Left renal pelvis (tissue), 4 donors: Measurements from ENCODE around the gene GOLPH3. TPM values are rescaled to one million over a fixed set of nuclear protein-coding genes. Genes with fewer than 3 reads are reported as not detected.
"Not testable (repeated sequence)": the region's sequence is repeated elsewhere in the genome, so short reads cannot be mapped to it uniquely, and the experiment has no call there.

Source experiments
- DNase-seq, 4 donors: peaks; one replicate each; pipeline ENCODE4 v3.0.0-alpha.2; 2013; ENCODE audit warnings: low read depth in 4 of 4, low spot score in 3 of 4
- polyA plus RNA-seq, 4 donors: library from polyadenylated mRNA; unstranded; fragments of 120-200 nt; gene quantifications; one replicate each; pipeline ENCODE4 v1.2.1, GENCODE V29; 2013; ENCODE audit not compliant: insufficient read length in 4 of 4

Gene GOLPH3
- polyA plus RNA-seq, 4 donors: 84.7 to 111 (median 91.8) TPM

GRCh38 chr5:32172186-32172911, 1.8 kb downstream of the GOLPH3 start:
- not testable (repeated sequence) for DNase-seq

GRCh38 chr5:32170303-32171151, 3.6 kb downstream of the GOLPH3 start:
- no peak for DNase-seq

DNA sequence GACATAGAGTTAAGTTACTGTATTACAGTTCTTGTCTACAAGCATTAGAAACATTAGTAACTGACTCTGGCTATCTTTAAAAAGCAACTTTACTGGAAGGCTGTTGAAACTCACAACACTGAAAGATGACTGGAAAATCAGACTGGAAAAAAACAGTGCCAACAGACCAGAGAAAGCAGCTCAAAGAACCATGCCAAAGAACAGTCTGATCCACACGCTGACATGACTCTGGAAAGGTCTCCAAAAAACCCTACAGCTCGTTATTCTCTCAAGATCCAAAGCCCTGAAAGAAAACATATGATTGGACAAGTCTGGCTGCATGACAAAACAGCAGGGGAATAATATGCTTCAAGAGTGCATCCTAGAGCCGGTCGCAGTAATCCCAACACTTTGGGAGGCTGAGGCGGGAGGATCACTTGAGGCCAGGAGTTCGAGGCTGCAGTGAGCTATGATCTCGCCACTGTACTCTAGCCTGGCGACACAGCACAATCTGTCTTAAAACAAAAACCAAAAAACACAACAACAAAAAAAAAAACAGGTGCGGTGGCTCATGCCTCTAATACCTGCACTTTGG, 5.6 kb downstream of the GOLPH3 start:
- no peak for DNase-seq

- DNase-seq: no peak
Observed at GRCh38 chr5:32165597-32165996, 8.5 kb downstream of the GOLPH3 start.

- no peak for DNase-seq
Observed at GRCh38 chr5:32163785-32164184, 10.3 kb downstream of the GOLPH3 start.

- DNase-seq: no peak
Observed at GRCh38 chr5:32163053-32163452, 11.1 kb downstream of the GOLPH3 start.

GRCh38 chr5:32160228-32160627, 13.9 kb downstream of the GOLPH3 start:
- DNase-seq: no peak

GRCh38 chr5:32159328-32160072, 14.6 kb downstream of the GOLPH3 start:
- DNase-seq: no peak

- no peak for DNase-seq
Observed at GRCh38 chr5:32158679-32158975, 15.5 kb downstream of the GOLPH3 start.

- DNase-seq: no peak
Observed at GRCh38 chr5:32157078-32157477, 17.0 kb downstream of the GOLPH3 start.

GRCh38 chr5:32156635-32157034, 17.5 kb downstream of the GOLPH3 start:
- DNase-seq: no peak

DNA sequence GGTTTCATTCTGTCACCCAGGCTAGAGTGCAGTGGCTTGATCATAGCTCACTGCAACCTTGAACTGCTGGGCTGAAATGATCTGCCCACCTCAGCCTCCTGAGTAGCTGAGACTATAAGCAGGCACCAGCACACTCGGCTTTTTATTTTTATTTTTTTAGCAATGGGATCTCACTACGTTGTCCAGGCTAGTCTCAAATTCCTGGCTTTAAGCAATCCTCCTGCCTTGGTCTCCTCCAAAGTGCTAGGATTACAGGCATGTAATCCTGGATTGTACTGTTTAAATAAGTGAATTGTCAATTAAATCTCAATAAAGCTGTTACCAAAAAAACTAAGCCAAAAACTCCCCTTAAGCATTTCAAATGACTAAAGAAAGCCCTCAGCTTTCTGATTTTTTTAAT, 18.9 kb downstream of the GOLPH3 start:
- no peak for DNase-seq

DNA sequence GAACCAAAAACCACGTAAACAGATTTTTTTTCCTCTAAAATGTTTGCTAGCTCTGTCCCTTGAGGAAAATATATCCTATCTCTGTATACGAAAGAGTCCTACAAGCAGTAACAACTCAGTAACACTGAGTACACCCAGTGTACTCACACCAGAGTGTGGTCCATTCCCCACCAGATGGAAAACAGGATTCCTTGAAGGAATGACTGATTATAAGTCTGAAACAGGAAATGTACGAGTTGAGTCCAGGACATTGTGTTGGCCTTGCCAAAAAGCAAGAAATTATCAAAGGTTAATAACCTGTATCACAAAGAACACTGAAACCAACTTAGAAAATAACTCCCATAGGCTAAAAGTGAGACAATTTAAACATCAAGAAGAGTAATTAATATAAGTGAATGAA, 20.4 kb downstream of the GOLPH3 start:
- no peak for DNase-seq

DNA sequence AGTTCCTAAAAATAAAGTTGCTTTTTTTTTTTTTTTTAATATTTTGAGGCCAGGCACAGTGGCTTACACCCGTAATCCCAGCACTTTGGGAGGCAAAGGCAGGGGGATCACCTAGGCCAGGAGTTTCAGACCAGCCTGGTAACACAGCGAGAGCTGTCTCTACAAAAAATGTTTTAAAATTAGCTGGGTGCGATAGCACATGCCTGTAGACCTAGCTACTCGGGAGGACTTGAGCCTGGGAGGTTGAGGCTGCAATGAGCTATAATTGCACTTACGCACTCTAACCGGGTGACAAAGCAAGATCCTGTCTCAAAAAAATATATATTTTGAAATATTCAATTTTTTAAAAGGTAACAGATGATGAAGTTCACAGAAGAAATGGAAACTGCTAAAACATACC, 22.9 kb downstream of the GOLPH3 start:
- DNase-seq: no peak

DNA sequence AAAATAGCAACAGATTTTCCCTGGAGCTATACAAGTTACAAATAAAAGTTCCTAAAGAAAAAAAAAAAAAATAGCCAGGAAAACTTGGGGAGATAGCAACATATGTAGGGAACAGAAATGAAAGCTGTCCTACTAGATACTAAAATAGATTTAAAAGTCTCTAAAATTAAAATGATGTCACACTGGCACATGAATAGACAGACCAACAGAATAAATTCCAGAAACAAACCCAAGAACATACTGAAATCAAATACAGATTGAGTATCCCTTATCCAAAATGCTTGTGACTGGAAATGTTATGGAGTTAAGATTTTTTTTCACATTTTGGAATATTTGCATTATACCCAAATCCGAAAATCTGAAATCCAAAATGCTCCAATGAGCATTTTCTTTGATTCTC, 23.8 kb downstream of the GOLPH3 start:
- DNase-seq: no peak

DNA sequence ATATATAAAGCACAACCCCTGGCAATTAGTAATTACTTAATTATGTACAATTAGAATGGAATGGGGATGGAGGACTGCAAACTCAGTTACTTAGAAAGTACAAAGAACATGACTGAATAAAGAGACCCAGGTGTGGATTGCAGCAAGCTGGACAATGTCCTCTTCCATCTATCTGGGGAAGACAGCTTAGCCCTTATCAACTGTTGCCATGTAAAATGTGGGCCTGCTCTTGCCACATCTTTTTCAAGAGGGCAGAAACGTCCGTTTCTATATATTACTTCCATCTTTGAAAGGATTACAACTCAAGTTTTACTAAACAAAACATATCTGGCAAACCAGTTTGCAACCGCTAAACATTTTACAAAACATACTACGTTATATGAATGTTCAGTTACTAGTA, 26.2 kb downstream of the GOLPH3 start:
- DNase-seq: no peak

DNA sequence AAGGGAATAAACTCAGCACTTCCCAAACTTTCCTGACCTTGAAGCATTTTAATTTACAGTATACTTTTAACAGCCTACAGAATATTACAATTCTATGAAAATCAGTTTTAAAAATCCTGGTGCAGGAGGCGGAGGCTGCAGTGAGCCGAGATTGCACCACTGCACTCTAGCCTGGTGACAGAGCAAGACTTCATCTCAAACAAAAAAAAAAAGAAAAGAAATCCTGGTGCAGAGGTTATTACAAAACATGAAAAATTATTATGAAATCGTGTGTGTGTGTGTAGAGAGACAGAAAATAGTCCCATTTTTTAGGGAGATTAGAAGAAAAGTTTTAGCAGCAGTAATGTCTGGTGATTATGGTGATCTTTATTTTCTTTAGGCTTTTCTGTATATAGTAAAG, 26.9 kb downstream of the GOLPH3 start:
- no peak for DNase-seq

DNA sequence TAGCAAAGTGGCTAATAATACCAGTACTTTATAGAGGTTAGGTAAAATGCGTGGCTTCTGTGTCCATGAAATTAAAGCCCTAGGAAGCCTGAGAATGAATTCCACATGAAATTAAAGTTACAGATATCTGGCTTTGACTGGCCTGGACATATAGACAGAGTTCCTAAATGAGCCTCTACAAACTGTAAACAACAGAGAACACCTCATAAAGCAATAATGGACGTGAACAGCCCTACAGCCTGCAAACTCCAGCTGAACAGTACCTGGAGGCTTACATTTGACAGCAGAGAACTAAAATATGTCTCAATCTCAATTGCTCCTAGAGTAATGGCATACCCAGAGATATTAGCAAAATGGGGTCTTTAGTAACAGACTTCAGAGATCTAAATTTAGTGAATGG, 28.7 kb downstream of the GOLPH3 start:
- DNase-seq: no peak

- DNase-seq: no peak
Observed at GRCh38 chr5:32144378-32145207, 29.5 kb downstream of the GOLPH3 start.

- no peak for DNase-seq
Observed at GRCh38 chr5:32143617-32144377, 30.3 kb downstream of the GOLPH3 start.
